Panc1 (cell line): ENCODE measurements around the gene SLC14A1. TPM values are rescaled to one million over a fixed set of nuclear protein-coding genes. Genes with fewer than 3 reads are reported as not detected.

Source experiments
- ATAC-seq: fragments of 200-7000 bp; cut with Tn5 transposase; 2 replicates; pipeline ENCODE4 v1.9.1; 2020; ENCODE audit warnings: mild to moderate bottlenecking, moderate library complexity
- BruUV-seq: library from RNA; stranded (reverse); fragments of 400-500 nt; replicated peaks from 2 replicates; lab custom pipeline; 2021; lab: Mats Ljungman, UMichigan
- CTCF ChIA-PET: fragments of 300-600 bp; sonication (Branson Sonifier 250); formaldehyde crosslinking; loops from one replicate; lab custom pipeline; 2022; ENCODE audit warnings: antibody characterized with exemption; lab: Charles Lee
- POLR2A ChIA-PET: fragments of 300-600 bp; sonication (Branson Sonifier 250); formaldehyde crosslinking; loops from one replicate; lab custom pipeline; 2022; ENCODE audit warnings: antibody characterized with exemption; lab: Charles Lee
- DNase-seq: peaks from one replicate; pipeline ENCODE4 v3.0.0-alpha.2; 2010; ENCODE audit warnings: low read depth, low spot score
- H3K27ac ChIP-seq: 2 replicates; pipeline ENCODE4 v1.5.1; 2011; ENCODE audit warnings: mild to moderate bottlenecking, low read length, inconsistent platforms
- H3K27me3 ChIP-seq: fragments of 200-500 bp; sonication (Bioruptor generic); 2 replicates; pipeline ENCODE4 v1.6.0; 2014; ENCODE audit warnings: low read length, inconsistent platforms; ENCODE audit not compliant: control insufficient read depth, insufficient read depth
- H3K36me3 ChIP-seq: fragments of 200-500 bp; sonication (Bioruptor generic); 2 replicates; pipeline ENCODE4 v1.5.1; 2014; ENCODE audit warnings: inconsistent platforms, mild to moderate bottlenecking, low read length, moderate library complexity; ENCODE audit not compliant: control insufficient read depth, insufficient read depth
- H3K4me1 ChIP-seq: 2 replicates; pipeline ENCODE4 v1.5.1; 2011; ENCODE audit warnings: inconsistent platforms, mild to moderate bottlenecking, low read length, moderate library complexity; ENCODE audit not compliant: control insufficient read depth, insufficient read depth
- H3K4me3 ChIP-seq, 2 experiments: 2 replicates each; pipeline ENCODE4 v1.5.1; 2011 to 2012; ENCODE audit warnings: low read depth in 2 of 2, low read length in 2 of 2, mild to moderate bottlenecking in 2 of 2, inconsistent platforms in 1 of 2, moderate library complexity in 1 of 2
- H3K9me3 ChIP-seq: fragments of 200-500 bp; sonication (Bioruptor generic); 2 replicates; pipeline ENCODE4 v1.5.1; 2014; ENCODE audit warnings: low read depth, mild to moderate bottlenecking, inconsistent platforms, low read length, moderate library complexity; ENCODE audit not compliant: control insufficient read depth, insufficient read depth
- POLR2AphosphoS5 ChIP-seq: IDR thresholded peaks from 2 replicates; pipeline ENCODE4 v1.6.1; 2012; ENCODE audit warnings: mild to moderate bottlenecking, low read depth, low read length, moderate library complexity
- SIN3A ChIP-seq: IDR thresholded peaks from 2 replicates; pipeline ENCODE4 v1.6.1; 2012; ENCODE audit warnings: low read depth, mild to moderate bottlenecking, low read length, moderate library complexity, borderline replicate concordance; ENCODE audit not compliant: insufficient read depth
- TCF7L2 ChIP-seq: IDR thresholded peaks from 2 replicates; pipeline ENCODE4 v1.6.1; 2011; ENCODE audit warnings: mild to moderate bottlenecking, low read depth, low read length, inconsistent platforms
- in situ Hi-C: cut with HindIII; loops from 2 replicates; pipeline ENCODE4 v1.10.0; 2016; ENCODE audit warnings: low sequenced_read_pairs, low pct_unique_long_range_greater_than_20kb
- intact Hi-C: fragments of 100-400 bp; cut with micrococcal nuclease; formaldehyde crosslinking; loops from one replicate; pipeline ENCODE4 v1.10.0; 2022; ENCODE audit not compliant: unreplicated experiment
- total RNA-seq: library from RNA; stranded (reverse); gene quantifications from one replicate; pipeline ENCODE4 v1.2.1, GENCODE V29; 2021; ENCODE audit not compliant: unreplicated experiment
- TF ChIP-seq, protein P1 (sequence below): fragments of 450-650 bp; IDR thresholded peaks from 2 replicates; pipeline ENCODE4 v1.5.1; 2017; ENCODE audit warnings: mild to moderate bottlenecking
- TF ChIP-seq, protein P2 (sequence below), 2 experiments: IDR thresholded peaks; 2 replicates each; pipeline ENCODE4 v1.6.1; 2011 to 2012; ENCODE audit warnings: low read depth in 2 of 2, control low read depth in 1 of 2, low read length in 1 of 2, mild to moderate bottlenecking in 1 of 2, moderate library complexity in 1 of 2; ENCODE audit not compliant: insufficient read depth in 1 of 2

SLC14A1 gene
- total RNA-seq, 1 experiment from 2014 or later: 1.2 TPM

DNA sequence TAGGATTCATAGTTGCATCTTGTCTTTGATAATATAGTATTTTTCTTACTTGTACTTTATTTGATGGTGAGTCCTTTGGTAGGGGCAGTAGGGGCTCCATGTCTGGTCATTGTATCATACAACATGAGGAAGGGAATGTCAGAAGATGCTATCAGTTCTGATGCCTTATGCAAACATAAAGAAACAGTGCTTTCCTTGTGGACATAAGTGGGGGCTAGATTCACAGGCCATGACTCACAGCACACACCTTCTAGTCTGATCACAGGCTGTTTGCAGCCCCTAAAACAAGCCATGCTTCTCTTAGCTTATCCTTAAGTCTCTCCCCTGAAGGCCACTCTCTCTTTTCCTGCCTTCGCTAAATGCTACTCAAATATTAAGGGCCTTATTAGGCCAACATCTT, 10.7 kb upstream of the SLC14A1 start:
- Histone ChIP-seq H3K9me3 (peaks cover 5% of the 10 kb centered on the region; the same call in 1 of the 2 replicates), H3K27me3 (no peaks in the 10 kb centered on the region), H3K4me3 (no peak overlapping the region), H3K36me3 (no peaks in the 10 kb centered on the region), H3K27ac (no peak overlapping the region), H3K4me1 (no peaks in the 10 kb centered on the region)
- ChIA-PET CTCF (no interaction called here), POLR2A (no interaction called here)
- DNase-seq (no peak), ATAC-seq (no peak)
- in situ Hi-C loops: no loop called here
- intact Hi-C loops: no loop called here
- BruUV-seq: no TSS peak
- TF ChIP-seq, protein P1, sequence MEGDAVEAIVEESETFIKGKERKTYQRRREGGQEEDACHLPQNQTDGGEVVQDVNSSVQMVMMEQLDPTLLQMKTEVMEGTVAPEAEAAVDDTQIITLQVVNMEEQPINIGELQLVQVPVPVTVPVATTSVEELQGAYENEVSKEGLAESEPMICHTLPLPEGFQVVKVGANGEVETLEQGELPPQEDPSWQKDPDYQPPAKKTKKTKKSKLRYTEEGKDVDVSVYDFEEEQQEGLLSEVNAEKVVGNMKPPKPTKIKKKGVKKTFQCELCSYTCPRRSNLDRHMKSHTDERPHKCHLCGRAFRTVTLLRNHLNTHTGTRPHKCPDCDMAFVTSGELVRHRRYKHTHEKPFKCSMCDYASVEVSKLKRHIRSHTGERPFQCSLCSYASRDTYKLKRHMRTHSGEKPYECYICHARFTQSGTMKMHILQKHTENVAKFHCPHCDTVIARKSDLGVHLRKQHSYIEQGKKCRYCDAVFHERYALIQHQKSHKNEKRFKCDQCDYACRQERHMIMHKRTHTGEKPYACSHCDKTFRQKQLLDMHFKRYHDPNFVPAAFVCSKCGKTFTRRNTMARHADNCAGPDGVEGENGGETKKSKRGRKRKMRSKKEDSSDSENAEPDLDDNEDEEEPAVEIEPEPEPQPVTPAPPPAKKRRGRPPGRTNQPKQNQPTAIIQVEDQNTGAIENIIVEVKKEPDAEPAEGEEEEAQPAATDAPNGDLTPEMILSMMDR: no peak
- TF ChIP-seq POLR2AphosphoS5: no peak
- no peak for TF ChIP-seq TCF7L2
- TF ChIP-seq, protein P2, sequence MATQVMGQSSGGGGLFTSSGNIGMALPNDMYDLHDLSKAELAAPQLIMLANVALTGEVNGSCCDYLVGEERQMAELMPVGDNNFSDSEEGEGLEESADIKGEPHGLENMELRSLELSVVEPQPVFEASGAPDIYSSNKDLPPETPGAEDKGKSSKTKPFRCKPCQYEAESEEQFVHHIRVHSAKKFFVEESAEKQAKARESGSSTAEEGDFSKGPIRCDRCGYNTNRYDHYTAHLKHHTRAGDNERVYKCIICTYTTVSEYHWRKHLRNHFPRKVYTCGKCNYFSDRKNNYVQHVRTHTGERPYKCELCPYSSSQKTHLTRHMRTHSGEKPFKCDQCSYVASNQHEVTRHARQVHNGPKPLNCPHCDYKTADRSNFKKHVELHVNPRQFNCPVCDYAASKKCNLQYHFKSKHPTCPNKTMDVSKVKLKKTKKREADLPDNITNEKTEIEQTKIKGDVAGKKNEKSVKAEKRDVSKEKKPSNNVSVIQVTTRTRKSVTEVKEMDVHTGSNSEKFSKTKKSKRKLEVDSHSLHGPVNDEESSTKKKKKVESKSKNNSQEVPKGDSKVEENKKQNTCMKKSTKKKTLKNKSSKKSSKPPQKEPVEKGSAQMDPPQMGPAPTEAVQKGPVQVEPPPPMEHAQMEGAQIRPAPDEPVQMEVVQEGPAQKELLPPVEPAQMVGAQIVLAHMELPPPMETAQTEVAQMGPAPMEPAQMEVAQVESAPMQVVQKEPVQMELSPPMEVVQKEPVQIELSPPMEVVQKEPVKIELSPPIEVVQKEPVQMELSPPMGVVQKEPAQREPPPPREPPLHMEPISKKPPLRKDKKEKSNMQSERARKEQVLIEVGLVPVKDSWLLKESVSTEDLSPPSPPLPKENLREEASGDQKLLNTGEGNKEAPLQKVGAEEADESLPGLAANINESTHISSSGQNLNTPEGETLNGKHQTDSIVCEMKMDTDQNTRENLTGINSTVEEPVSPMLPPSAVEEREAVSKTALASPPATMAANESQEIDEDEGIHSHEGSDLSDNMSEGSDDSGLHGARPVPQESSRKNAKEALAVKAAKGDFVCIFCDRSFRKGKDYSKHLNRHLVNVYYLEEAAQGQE (IDR thresholded peaks at IDR 0.05; ENCODE audit: insufficient read depth in 1 of 2, low read depth in 2 of 2, low read length in 1 of 2): no peak
- no peak for TF ChIP-seq SIN3A

DNA sequence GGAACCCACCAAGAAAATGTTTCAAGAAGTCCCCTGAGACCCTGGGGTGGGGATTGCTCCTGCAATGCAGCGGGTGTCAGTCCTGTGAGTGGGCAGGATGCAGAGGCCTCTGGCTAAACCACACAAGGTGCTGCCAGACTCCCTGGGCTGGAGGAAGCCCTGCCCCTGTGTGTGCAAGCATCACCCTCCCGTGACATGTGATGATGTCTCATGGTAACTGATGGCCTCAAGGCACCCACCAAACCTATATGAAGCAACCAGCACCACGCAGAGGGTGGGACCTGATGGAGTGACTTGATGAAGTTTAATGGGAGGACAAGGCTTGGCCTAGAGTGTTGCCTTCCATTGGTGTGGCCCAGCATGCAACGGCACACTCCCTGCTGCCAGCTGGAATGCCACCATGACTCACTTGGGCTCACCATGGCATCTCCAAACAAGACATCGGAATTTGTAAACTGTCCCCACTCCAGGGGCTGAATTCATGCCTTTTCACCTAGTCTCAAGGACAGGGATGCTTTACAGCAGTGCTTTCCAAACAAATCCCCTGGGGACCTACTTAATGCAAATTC, 8.7 kb upstream of the SLC14A1 start:
- POLR2A ChIA-PET: no interaction called here
- Histone ChIP-seq H3K4me1 (no peaks in the 10 kb centered on the region), H3K27ac (no peak overlapping the region), H3K36me3 (no peaks in the 10 kb centered on the region), H3K27me3 (no peaks in the 10 kb centered on the region), H3K4me3 (no peak overlapping the region), H3K9me3 (no peaks in the 10 kb centered on the region)
- DNase-seq: no peak
- no TSS peak for BruUV-seq
- TF ChIP-seq POLR2AphosphoS5: no peak
- TF ChIP-seq SIN3A: no peak
- TF ChIP-seq, protein P2 (IDR thresholded peaks at IDR 0.05; ENCODE audit: insufficient read depth in 1 of 2, low read depth in 2 of 2, low read length in 1 of 2): no peak
- TF ChIP-seq, protein P1: no peak
- no peak for TF ChIP-seq TCF7L2
- in situ Hi-C loops: no loop called here
- CTCF ChIA-PET: no interaction called here
- ATAC-seq: no peak
- intact Hi-C loops: no loop called here
